Activated CD8-positive, alpha-beta memory T cell treated with anti-CD3 and anti-CD28 coated beads, Interleukin-2, amount 50 U/mL, for 4 hours (primary cell): ENCODE data around the gene GMFB.
"Not testable (repeated sequence)": the region's sequence is repeated elsewhere in the genome, so short reads cannot be mapped to it uniquely, and the experiment has no call there.

Source experiments
- DNase-seq: peaks from one replicate; pipeline ENCODE4 v3.0.0-alpha.2; 2020

The GMFB gene

GRCh38 chr14:54490445-54491175, 1.8 kb upstream of the GMFB start:
- no peak for DNase-seq

- DNase-seq, result no peak
These were observed 1.1 kb upstream of the GMFB start for GRCh38 chr14:54489731-54490444.

GRCh38 chr14:54489318-54489683, 521 bp upstream of the GMFB start:
- no peak for DNase-seq

GRCh38 chr14:54488318-54488645, 498 bp downstream of the GMFB start:
- DNase-seq, result no peak

- DNase-seq, result no peak
These were observed 1.0 kb downstream of the GMFB start for GRCh38 chr14:54487771-54488170.

GRCh38 chr14:54486685-54487084, 2.1 kb downstream of the GMFB start:
- no peak for DNase-seq

- DNase-seq, result no peak
These were observed 4.9 kb downstream of the GMFB start for GRCh38 chr14:54483846-54484245.

GRCh38 chr14:54483073-54483745, 5.6 kb downstream of the GMFB start:
- DNase-seq, result no peak

GRCh38 chr14:54481695-54482094, 7.1 kb downstream of the GMFB start:
- DNase-seq, result no peak

- no peak for DNase-seq
These were observed 7.8 kb downstream of the GMFB start for GRCh38 chr14:54480830-54481562.

GRCh38 chr14:54478636-54479215, 10.1 kb downstream of the GMFB start:
- DNase-seq, result no peak

- no peak for DNase-seq
These were observed 12.9 kb downstream of the GMFB start for GRCh38 chr14:54475911-54476310.

- DNase-seq, result no peak
These were observed 13.4 kb downstream of the GMFB start for GRCh38 chr14:54475187-54475899.

- no peak for DNase-seq
These were observed 14.5 kb downstream of the GMFB start for GRCh38 chr14:54474232-54474793.

GRCh38 chr14:54472315-54472714, 16.5 kb downstream of the GMFB start:
- no peak for DNase-seq

GRCh38 chr14:54471641-54472040, 17.1 kb downstream of the GMFB start:
- no peak for DNase-seq

GRCh38 chr14:54470701-54471100, 18.1 kb downstream of the GMFB start:
- no peak for DNase-seq

- DNase-seq, result no peak
These were observed 21.5 kb downstream of the GMFB start for GRCh38 chr14:54467280-54467679.

- DNase-seq, result no peak
These were observed 23.1 kb downstream of the GMFB start for GRCh38 chr14:54465654-54466053.

GRCh38 chr14:54462048-54462447, 26.7 kb downstream of the GMFB start:
- no peak for DNase-seq

- no peak for DNase-seq
These were observed 29.7 kb downstream of the GMFB start for GRCh38 chr14:54459106-54459505.

- DNase-seq, result not testable (repeated sequence)
These were observed 30.2 kb downstream of the GMFB start for GRCh38 chr14:54458536-54458935.
